H1 (cell line): Measurements from ENCODE around the gene UNC79. TPM values are rescaled to one million over a fixed set of nuclear protein-coding genes. Genes with fewer than 3 reads are reported as not detected.

Experiments
- KDM5A ChIP-seq: fragments of 200-600 bp; IDR thresholded peaks from 2 replicates; pipeline ENCODE4 v1.7.1; 2012; ENCODE audit warnings: mild to moderate bottlenecking, low read length, inconsistent platforms, mixed read lengths
- NANOG ChIP-seq: IDR thresholded peaks from 2 replicates; pipeline ENCODE4 v1.6.1; 2011; ENCODE audit warnings: low read length, low read depth, mild to moderate bottlenecking, inconsistent platforms; ENCODE audit not compliant: insufficient read depth, poor library complexity, severe bottlenecking
- PHF8 ChIP-seq: fragments of 200-600 bp; sonication (generic); conservative IDR thresholded peaks from 2 replicates; pipeline ENCODE4 v1.7.1; 2012; ENCODE audit warnings: low read depth, mild to moderate bottlenecking, inconsistent platforms, low read length, moderate library complexity
- POLR2AphosphoS5 ChIP-seq: IDR thresholded peaks from 2 replicates; pipeline ENCODE4 v1.6.1; 2011; ENCODE audit warnings: low read depth, low read length
- RXRA ChIP-seq: IDR thresholded peaks from 2 replicates; pipeline ENCODE4 v1.6.1; 2011; ENCODE audit warnings: low read depth, mild to moderate bottlenecking, low read length, moderate library complexity; ENCODE audit not compliant: insufficient read depth
- polyA plus RNA-seq, 7 experiments: library from polyadenylated mRNA; depleted of rRNA in 3 of 7; stranded (reverse) in 5 of 7; unstranded in 2 of 7; fragments of >200 nt in 5 of 7; fragments of 200-250 nt in 2 of 7; gene quantifications; 1 replicate in 5 of 7; 2 replicates in 1 of 7; 4 replicates in 1 of 7; pipeline versions ENCODE4 v1.2.1 to v1.2.3, GENCODE V29; 2011 to 2013; ENCODE audit warnings: missing spikeins in 2 of 7, mixed read lengths in 2 of 7
- total RNA-seq: library from RNA; stranded (reverse); fragmentation: NEBNext Ultra II Directional; extraction: Animal tissue kit (Norgen Biotek cat#: 25700); gene quantifications from 2 replicates; pipeline ENCODE4 v1.2.1, GENCODE V29; 2021

Gene UNC79
- total and polyA plus RNA-seq, 2 of the 8 experiments (the other 6 are each of a cell fraction or from before 2014, with no cell fraction given) = 1.8 to 2.3 TPM

- TF ChIP-seq RXRA (no peak), NANOG (no peak), PHF8 (no peak), POLR2AphosphoS5 (no peak), KDM5A (no peak)
These were observed 311.0 kb downstream of the UNC79 start (continued) for GRCh38 chr14:93741556-93742230.
